NT2/D1 (cell line): ENCODE data around the gene IRF2.
"Not testable (repeated sequence)": the region's sequence is repeated elsewhere in the genome, so short reads cannot be mapped to it uniquely, and the experiment has no call there.

ENCODE experiments used
- DNase-seq: peaks from one replicate; pipeline ENCODE4 v3.0.0-alpha.2; 2011; ENCODE audit warnings: low read depth, low spot score
- H3K27me3 ChIP-seq: 2 replicates; pipeline ENCODE4 v1.6.0; 2011; ENCODE audit warnings: mild to moderate bottlenecking; ENCODE audit not compliant: insufficient read length, insufficient read depth
- H3K36me3 ChIP-seq: 2 replicates; pipeline ENCODE4 v1.6.1; 2011; ENCODE audit warnings: mild to moderate bottlenecking, low read length, mixed read lengths; ENCODE audit not compliant: insufficient read depth, insufficient read length
- H3K4me1 ChIP-seq: 2 replicates; pipeline ENCODE4 v1.5.1; 2011; ENCODE audit not compliant: insufficient read depth, insufficient read length
- H3K4me3 ChIP-seq: 2 replicates; pipeline ENCODE4 v1.5.1; 2011; ENCODE audit warnings: low read depth; ENCODE audit not compliant: insufficient read length
- H3K9ac ChIP-seq: 2 replicates; pipeline ENCODE4 v1.6.0; 2011; ENCODE audit warnings: low read depth; ENCODE audit not compliant: insufficient read length
- H3K9me3 ChIP-seq: 2 replicates; pipeline ENCODE4 v1.5.1; 2011; ENCODE audit warnings: mild to moderate bottlenecking, low read length; ENCODE audit not compliant: insufficient read depth
- SUZ12 ChIP-seq: IDR thresholded peaks from 2 replicates; pipeline ENCODE4 v1.6.1; 2011; ENCODE audit not compliant: insufficient read length, insufficient read depth; ENCODE audit errors: extremely low read depth
- YY1 ChIP-seq: IDR thresholded peaks from 2 replicates; pipeline ENCODE4 v1.6.1; 2011; ENCODE audit not compliant: insufficient read length, insufficient read depth
- ZNF274 ChIP-seq: IDR thresholded peaks from 2 replicates; pipeline ENCODE4 v1.6.1; 2011; ENCODE audit warnings: mild to moderate bottlenecking, low read depth, low read length

Gene IRF2

GRCh38 chr4:184346682-184347081 is 127.7 kb downstream of the IRF2 start:
- Histone ChIP-seq H3K9ac (no peak overlapping the region), H3K27me3 (no peaks in the 10 kb centered on the region), H3K36me3 (no peaks in the 10 kb centered on the region), H3K4me1 (no peaks in the 10 kb centered on the region), H3K9me3 (no peaks in the 10 kb centered on the region), H3K4me3 (no peak overlapping the region)
- TF ChIP-seq YY1 (no peak), ZNF274 (no peak), SUZ12 (no peak)
- DNase-seq: no peak

GRCh38 chr4:184346273-184346672 is 128.1 kb downstream of the IRF2 start:
- not testable (repeated sequence) for DNase-seq, H3K4me1 ChIP-seq

GRCh38 chr4:184345573-184345922 is 128.8 kb downstream of the IRF2 start:
- no peak for DNase-seq
- no peaks in the 10 kb centered on the region for H3K9me3 ChIP-seq
- no peaks in the 10 kb centered on the region for H3K27me3 ChIP-seq
- H3K4me3 ChIP-seq: no peak overlapping the region
- TF ChIP-seq SUZ12: no peak
- TF ChIP-seq YY1: no peak
- TF ChIP-seq ZNF274: no peak
- H3K9ac ChIP-seq: no peak overlapping the region
- no peaks in the 10 kb centered on the region for H3K36me3 ChIP-seq
- no peaks in the 10 kb centered on the region for H3K4me1 ChIP-seq

More at GRCh38 chr4:184346273-184346672, 128.1 kb downstream of the IRF2 start:
- not testable (repeated sequence) for H3K9ac ChIP-seq, H3K4me3 ChIP-seq, H3K27me3 ChIP-seq, H3K36me3 ChIP-seq, H3K9me3 ChIP-seq

GRCh38 chr4:184344899-184345572 is 129.3 kb downstream of the IRF2 start:
- TF ChIP-seq ZNF274: no peak
- DNase-seq: no peak
- H3K36me3 ChIP-seq: no peaks in the 10 kb centered on the region
- H3K9ac ChIP-seq: no peak overlapping the region
- no peaks in the 10 kb centered on the region for H3K9me3 ChIP-seq
- H3K4me3 ChIP-seq: no peak overlapping the region
- H3K27me3 ChIP-seq: no peaks in the 10 kb centered on the region
- no peaks in the 10 kb centered on the region for H3K4me1 ChIP-seq

- DNase-seq: no peak
- no peak overlapping the region for H3K4me3 ChIP-seq
- H3K36me3 ChIP-seq: no peaks in the 10 kb centered on the region
- H3K27me3 ChIP-seq: no peaks in the 10 kb centered on the region
- H3K9ac ChIP-seq: no peak overlapping the region
- H3K9me3 ChIP-seq: no peaks in the 10 kb centered on the region
- H3K4me1 ChIP-seq: no peaks in the 10 kb centered on the region
- TF ChIP-seq ZNF274 (no peak), SUZ12 (no peak), YY1 (no peak)
These were observed 129.9 kb downstream of the IRF2 start for GRCh38 chr4:184344435-184344834.

GRCh38 chr4:184343502-184344177 is 130.7 kb downstream of the IRF2 start:
- no peaks in the 10 kb centered on the region for H3K4me1 ChIP-seq

GRCh38 chr4:184342857-184343237 is 131.5 kb downstream of the IRF2 start:
- not testable (repeated sequence) for H3K4me3 ChIP-seq, H3K9ac ChIP-seq

More at GRCh38 chr4:184343502-184344177, 130.7 kb downstream of the IRF2 start:
- peak overlapping the region; percentile 84 for H3K9ac ChIP-seq
- H3K4me3 ChIP-seq: peak overlapping the region; percentile 67
- TF ChIP-seq ZNF274: no peak
- TF ChIP-seq YY1: no peak
- no peak for TF ChIP-seq SUZ12
- no peaks in the 10 kb centered on the region for H3K9me3 ChIP-seq
- DNase-seq: peak; percentile 40
- H3K36me3 ChIP-seq: no peaks in the 10 kb centered on the region
- no peaks in the 10 kb centered on the region for H3K27me3 ChIP-seq

More at GRCh38 chr4:184342857-184343237, 131.5 kb downstream of the IRF2 start:
- DNase-seq, H3K4me1 ChIP-seq, H3K36me3 ChIP-seq, H3K27me3 ChIP-seq, H3K9me3 ChIP-seq: not testable (repeated sequence)
